ENCODE results near the gene CEP162.

GRCh38 chr6:84086545-84087429 is 140.7 kb downstream of the CEP162 start:
- TF ChIP-seq POLR2A (IDR thresholded peaks at IDR 0.05): no peak
- TF ChIP-seq CTCF (IDR thresholded peaks at IDR 0.05): no peak

All from tibial nerve (tissue), 3 donors.